ENCODE results near the gene BAG3. TPM values are rescaled to one million over a fixed set of nuclear protein-coding genes. Genes with fewer than 3 reads are reported as not detected.
A peak's percentile ranks its signal among the peaks of the same experiment; 100 is the strongest.
"Not testable (repeated sequence)": the region's sequence is repeated elsewhere in the genome, so short reads cannot be mapped to it uniquely, and the experiment has no call there.

Gene BAG3
- total RNA-seq (2014; rRNA removed; shearing (Covaris generic)): 8.8 and 10.7 TPM in 2 replicates

DNA sequence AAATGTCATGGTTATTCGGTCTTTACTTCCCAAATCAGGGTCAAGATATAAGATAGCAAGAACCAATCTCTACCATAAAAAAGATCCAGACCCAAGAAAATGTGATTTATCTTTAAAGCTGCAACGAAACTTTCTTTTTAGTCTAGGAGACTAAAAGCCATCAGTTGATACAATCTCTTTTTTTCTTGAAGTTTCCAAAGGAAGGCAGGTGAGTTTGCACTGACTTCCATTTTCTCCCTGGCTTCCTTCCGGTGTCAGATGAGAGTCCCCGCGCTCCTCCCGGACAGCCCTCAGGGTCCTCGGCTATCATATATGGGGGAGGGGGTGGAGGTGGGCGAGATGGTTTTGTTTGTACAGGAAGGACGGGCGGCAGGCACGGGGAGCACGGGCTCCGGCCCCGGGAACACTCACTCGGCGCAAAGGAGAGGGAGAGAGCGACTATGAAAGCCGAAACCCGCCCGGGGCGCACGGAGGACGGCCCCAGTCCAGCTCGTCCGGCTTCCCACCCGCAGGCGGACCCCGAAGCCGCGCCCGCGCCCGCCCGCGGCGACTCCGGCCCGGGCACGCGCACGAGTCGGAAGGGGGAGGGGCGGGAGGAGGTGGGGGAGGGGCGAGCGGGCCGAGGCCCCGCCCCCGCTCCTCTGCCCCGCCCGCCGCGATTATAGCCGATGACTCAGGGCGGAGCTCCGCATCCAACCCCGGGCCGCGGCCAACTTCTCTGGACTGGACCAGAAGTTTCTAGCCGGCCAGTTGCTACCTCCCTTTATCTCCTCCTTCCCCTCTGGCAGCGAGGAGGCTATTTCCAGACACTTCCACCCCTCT is at the start of gene BAG3:
TSS of gene BAG3 (plus strand) at position 689 of the 822 bp plus-strand sequence. CDS start 296 bp downstream, outside the sequence.
- DNase-seq (ENCODE audit: low spot score): peak; percentile 77

DNA sequence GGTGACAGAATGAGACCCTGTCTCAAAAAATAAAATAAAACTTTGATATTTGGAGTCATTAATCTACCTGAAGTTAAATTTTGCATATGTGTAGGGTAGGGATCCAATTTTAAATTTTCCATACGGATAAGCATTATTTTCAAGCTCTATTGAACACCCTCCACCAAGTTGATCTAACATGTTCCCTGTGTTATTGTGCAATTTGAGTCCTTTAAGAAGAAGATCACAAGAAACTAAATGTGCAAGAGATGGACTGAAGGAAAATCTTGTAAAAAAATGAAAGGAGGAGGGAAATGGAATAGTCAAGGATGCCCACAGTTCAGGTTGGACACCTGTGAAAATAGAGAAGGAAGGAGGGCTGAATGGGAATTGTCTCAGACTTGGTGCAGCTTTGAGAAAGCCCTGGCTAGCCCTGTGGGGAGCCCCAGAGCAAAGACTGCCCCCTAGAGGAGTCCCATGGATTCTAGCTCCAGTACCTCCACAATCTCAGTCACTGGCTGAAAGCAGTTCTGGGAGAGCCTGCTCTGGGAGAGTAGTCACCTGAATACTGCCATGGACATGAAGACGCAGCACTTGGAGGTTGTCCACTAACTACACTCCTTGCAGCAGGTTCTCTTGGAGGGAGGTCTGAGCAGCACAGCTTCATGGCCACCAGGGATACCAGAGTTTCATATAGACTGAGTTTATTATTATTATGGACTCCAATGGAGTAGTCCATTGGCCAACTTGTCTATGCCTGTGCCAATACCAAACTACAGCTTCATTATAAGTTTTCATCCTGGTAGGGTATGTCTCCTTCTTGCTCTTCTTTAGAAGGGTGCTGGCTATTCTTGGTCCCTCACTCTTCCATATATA is 48.7 kb upstream of the BAG3 start:
- no peak for DNase-seq (ENCODE audit: low spot score)

- DNase-seq (ENCODE audit: low spot score): no peak
These were observed 46.7 kb upstream of the BAG3 start for GRCh38 chr10:119604468-119604867.

GRCh38 chr10:119608316-119609155 is 42.6 kb upstream of the BAG3 start:
- no peak for DNase-seq (ENCODE audit: low spot score)

DNA sequence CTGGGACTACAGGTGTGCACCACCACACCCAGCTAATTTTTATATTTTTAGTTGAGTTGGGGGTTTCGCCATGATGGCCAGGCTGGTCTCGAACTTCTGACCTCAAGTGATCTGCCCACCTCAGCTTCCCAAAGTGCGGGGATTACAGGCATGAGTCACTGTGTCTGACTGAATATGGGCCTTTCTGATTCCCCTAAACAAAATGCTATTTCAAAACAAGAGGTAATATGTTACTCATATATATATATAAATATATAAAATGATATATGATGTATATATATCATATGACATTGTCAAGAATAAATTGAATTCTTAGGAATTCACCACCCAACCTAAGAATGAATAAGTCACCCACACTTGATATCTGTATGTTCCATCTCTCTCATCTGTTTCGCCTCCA is 41.7 kb upstream of the BAG3 start:
- DNase-seq (ENCODE audit: low spot score): no peak

GRCh38 chr10:119611433-119611832 is 39.7 kb upstream of the BAG3 start:
- no peak for DNase-seq (ENCODE audit: low spot score)

- no peak for DNase-seq (ENCODE audit: low spot score)
These were observed 37.4 kb upstream of the BAG3 start for GRCh38 chr10:119613741-119614140.

DNA sequence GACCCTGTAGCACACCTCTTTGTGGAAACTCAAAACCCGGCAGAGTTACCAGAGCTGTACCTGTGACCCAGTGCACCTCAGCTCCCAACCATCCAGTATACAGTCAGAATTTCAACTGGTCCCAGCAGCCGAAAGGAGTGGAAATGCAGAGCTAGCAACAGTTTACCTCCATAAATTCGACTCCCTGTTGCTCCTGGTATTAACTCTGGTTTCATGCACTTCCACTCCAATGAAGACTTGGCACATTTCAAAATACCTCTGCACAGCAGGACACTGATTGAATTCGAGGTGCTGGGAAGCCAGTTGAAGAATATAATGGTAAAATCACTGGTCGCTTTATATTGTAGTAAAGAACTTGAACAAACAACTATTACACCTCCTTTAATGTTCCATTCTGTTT is 36.5 kb upstream of the BAG3 start:
- no peak for DNase-seq (ENCODE audit: low spot score)

- no peak for DNase-seq (ENCODE audit: low spot score)
These were observed 34.2 kb upstream of the BAG3 start for GRCh38 chr10:119616882-119617570.

DNA sequence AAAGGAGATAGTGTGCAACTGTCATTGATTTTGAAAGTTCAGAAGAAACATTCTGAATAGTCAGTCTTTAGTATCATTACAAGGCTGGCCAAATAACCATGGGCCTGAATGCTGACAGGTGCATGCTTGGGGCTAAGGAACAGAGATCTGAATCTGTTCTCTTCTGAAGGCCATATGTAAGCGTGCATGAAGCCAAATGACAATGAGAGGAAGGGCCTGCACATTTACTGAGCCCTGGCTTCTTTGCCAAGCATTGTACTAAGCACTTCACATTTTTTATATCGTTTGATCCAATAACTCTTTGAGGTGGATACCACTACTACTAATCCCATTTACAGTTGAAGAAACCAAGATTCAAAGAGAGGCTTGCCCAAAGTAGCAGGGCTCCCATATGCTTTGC is 32.0 kb upstream of the BAG3 start:
- no peak for DNase-seq (ENCODE audit: low spot score)

- DNase-seq (ENCODE audit: low spot score): not testable (repeated sequence)
These were observed 31.4 kb upstream of the BAG3 start for GRCh38 chr10:119619811-119620210.

DNA sequence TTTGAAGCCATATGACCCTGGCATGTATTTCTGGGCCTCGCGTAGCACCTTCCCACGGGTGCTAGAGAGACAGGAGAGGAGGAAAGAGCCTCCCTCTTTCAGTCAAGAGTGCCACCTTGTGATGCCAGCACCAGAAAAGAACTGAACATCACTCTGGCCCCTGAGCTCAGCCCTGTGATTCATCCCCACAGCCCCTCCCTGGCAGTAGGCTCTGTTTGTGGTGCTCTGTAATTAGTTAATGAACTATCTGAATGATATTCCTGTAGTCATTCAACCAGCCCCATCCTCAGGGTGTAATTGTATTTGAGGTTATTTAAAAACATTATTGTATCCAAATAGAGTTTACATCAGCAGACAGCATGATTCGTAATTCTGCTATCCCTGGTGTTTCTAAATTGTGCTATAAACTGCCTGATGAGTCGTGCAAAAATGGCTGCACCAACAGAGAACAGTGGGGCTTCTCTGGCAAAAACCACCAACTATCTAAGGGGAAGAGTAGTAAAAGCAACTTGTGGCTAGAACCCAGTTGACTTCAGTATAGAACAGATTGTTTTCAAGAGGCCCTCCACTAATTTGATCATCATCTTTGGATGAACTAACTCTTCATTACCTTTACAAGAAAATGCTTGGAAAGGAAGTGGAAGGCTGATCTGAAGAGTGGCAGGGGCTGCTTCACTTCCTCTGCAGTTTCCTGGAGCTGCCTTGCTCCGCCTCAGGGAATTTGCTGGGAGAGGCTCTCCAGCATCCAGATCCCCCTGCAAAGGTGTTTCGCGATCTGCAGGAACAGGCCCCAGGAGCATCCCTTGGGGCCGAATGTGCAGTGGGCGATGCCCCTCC is 30.7 kb upstream of the BAG3 start:
- no peak for DNase-seq (ENCODE audit: low spot score)

GRCh38 chr10:119621078-119621384 is 30.1 kb upstream of the BAG3 start:
- DNase-seq (ENCODE audit: low spot score): no peak

GRCh38 chr10:119625570-119626280 is 25.5 kb upstream of the BAG3 start:
- no peak for DNase-seq (ENCODE audit: low spot score)

- DNase-seq (ENCODE audit: low spot score): no peak
These were observed 20.9 kb upstream of the BAG3 start for GRCh38 chr10:119630300-119630699.

- no peak for DNase-seq (ENCODE audit: low spot score)
These were observed 17.5 kb upstream of the BAG3 start for GRCh38 chr10:119633538-119634218.

- peak; percentile 60 for DNase-seq (ENCODE audit: low spot score)
These were observed 17.0 kb upstream of the BAG3 start for GRCh38 chr10:119634219-119634544.

GRCh38 chr10:119637631-119638030 is 13.5 kb upstream of the BAG3 start:
- no peak for DNase-seq (ENCODE audit: low spot score)

- no peak for DNase-seq (ENCODE audit: low spot score)
These were observed 12.2 kb upstream of the BAG3 start for GRCh38 chr10:119638982-119639381.
